ENCODE data around the gene ITGB5.

DNA sequence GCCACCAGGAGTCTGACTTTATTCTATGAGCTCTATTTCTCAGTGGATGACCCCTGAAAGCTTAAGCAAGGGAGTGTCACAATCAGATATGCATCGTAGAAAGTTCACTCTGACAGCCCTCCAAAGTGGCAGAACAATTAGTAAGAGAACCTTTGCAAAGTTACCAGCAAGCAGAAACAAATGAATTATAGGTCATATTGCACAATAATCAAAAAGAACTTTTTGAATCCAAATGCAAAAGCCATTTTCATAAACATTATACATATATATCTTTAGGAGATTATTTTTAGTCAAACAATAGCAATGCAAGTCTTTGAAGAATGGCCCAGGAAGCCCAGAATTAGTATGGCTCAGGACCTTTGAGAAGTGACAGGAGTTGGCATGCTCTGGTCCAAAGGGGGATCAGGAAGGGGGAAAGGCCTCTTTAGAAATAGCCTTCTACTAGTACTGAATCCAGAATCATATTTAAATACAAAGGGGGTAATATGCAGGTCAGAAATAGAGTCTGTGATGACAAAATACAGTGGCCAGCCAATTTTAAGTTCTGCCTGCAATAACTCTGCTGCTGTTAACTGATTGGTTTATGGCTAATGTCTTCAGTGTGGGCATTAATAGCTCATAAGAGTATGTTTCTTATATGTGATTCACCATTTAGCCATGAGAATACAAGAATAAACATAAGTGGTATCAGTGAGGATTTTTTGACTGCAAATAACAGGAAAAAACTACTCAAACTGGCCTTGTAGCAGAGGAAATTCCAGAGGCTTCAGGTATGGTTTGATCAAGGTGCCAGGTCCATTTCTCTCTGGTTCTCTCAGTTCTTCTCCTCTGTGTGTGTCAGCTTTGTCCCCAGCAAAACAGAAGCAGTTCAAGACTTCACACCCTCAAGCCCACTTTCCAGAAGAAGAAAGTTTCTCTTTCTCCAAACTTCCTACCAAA is 17.0 kb upstream of the ITGB5 start:
- TF ChIP-seq, protein P1, sequence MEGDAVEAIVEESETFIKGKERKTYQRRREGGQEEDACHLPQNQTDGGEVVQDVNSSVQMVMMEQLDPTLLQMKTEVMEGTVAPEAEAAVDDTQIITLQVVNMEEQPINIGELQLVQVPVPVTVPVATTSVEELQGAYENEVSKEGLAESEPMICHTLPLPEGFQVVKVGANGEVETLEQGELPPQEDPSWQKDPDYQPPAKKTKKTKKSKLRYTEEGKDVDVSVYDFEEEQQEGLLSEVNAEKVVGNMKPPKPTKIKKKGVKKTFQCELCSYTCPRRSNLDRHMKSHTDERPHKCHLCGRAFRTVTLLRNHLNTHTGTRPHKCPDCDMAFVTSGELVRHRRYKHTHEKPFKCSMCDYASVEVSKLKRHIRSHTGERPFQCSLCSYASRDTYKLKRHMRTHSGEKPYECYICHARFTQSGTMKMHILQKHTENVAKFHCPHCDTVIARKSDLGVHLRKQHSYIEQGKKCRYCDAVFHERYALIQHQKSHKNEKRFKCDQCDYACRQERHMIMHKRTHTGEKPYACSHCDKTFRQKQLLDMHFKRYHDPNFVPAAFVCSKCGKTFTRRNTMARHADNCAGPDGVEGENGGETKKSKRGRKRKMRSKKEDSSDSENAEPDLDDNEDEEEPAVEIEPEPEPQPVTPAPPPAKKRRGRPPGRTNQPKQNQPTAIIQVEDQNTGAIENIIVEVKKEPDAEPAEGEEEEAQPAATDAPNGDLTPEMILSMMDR (IDR thresholded peaks at IDR 0.05), result no peak
- TF ChIP-seq ZFX (IDR thresholded peaks at IDR 0.05; ENCODE audit: borderline replicate concordance), result no peak
